Measurements from ENCODE around the gene DGKZ.
"Not testable (repeated sequence)": the region's sequence is repeated elsewhere in the genome, so short reads cannot be mapped to it uniquely, and the experiment has no call there.

The DGKZ gene

DNA sequence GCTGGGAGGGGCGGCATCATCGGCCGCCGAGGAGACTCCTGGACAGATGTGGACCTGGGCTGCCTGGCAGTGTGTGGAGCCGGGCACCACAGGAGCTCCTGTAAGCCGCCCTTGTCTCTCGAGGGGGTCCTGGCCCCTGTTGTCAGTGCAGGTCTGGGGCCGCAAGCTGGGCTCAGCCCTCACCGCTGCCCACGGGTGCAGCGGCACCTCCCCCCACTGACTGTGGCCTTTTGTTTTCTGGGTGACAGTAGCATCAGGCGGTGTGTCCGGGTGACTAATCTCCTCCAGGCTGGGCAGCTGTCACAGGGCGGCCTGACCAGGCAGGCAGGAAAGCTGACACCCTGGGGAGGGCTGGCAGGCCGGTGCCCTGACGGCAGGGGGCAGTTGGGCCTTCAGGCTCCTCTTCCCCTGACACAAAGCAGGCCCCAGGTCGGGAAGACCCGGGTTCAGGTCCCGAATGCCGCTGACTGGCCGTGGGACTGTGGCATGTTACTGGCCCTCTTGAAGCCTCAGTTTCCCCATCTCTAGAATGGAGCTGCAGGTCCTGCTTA, 16.3 kb downstream of the DGKZ start:
- Mint-ChIP-seq H3K4me3 (no peak overlapping the region), H3K27ac (no peak overlapping the region), H3K4me1 (ENCODE audit: low read depth) (peaks cover 53% of the 10 kb centered on the region), H3K9me3 (ENCODE audit: low read depth) (no peaks in the 10 kb centered on the region), H3K36me3 (no peaks in the 10 kb centered on the region), H3K27me3 (no peaks in the 10 kb centered on the region)

DNA sequence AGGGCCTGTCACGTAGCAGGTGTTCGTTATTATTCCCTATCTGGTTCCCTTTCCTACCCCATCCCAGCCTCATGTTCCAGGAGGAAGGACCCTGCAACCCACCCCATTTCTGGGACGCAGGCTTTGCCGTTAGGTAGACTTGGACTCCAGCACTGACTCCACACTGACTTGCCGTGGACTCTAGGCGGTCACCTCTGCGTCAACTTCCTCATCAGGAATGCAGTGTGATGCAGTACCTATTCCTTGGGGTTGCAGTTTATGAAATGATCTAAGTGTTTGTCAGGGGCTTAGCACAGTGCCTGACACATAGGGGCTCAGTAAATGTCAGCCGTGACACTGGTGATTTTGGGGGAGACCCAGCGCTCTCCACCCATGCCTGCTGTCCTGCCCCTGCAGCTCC, 16.8 kb downstream of the DGKZ start:
- Mint-ChIP-seq H3K36me3 (no peaks in the 10 kb centered on the region), H3K9me3 (ENCODE audit: low read depth) (no peaks in the 10 kb centered on the region), H3K27me3 (no peaks in the 10 kb centered on the region), H3K4me1 (ENCODE audit: low read depth) (peaks cover 50% of the 10 kb centered on the region), H3K4me3 (peak overlapping the region; percentile 15), H3K27ac (peak overlapping the region; percentile 46)

DNA sequence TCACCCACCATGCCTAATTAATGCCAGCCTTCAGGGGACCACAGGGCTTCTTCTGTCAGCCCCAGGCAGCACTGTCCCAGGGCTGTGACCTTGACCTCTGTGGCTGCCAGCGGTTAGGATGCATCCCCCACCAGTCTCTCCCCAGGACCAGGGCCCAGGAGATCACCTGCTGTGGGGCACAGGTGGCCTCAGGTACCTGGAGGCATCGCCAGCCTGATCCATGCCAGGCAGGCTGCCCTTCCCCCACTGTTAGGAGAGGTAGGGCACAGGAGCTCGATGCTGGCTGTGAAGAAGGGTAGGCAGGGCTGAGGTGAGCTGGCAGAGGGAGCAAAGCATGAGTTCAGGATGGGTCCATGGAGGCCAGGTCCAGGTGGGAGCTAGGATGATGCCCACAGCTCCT, 17.5 kb downstream of the DGKZ start:
- no peaks in the 10 kb centered on the region for H3K36me3 Mint-ChIP-seq

DNA sequence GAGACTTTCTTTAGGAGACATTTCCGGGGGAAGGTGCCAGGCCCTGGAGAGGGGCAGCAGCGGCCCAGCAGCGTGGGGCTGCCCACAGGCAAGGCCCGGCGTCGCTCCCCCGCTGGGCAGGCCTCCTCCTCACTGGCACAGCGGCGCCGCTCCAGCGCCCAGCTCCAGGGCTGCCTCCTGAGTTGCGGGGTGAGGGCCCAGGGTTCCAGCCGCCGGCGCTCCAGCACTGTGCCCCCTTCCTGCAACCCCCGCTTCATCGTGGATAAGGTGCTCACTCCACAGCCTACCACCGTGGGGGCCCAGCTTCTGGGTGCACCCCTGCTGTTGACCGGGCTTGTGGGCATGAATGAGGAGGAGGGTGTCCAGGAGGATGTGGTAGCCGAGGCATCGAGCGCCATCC, 19.0 kb downstream of the DGKZ start:
- Mint-ChIP-seq H3K36me3 (no peaks in the 10 kb centered on the region), H3K4me1 (ENCODE audit: low read depth) (peaks cover 41% of the 10 kb centered on the region), H3K4me3 (no peak overlapping the region), H3K27me3 (no peaks in the 10 kb centered on the region), H3K27ac (no peak overlapping the region), H3K9me3 (ENCODE audit: low read depth) (no peaks in the 10 kb centered on the region)

More for the DNA sequence above, 17.5 kb downstream of the DGKZ start:
- H3K9me3 Mint-ChIP-seq (ENCODE audit: low read depth), result no peaks in the 10 kb centered on the region
- peaks cover 54% of the 10 kb centered on the region for H3K4me1 Mint-ChIP-seq (ENCODE audit: low read depth)
- H3K4me3 Mint-ChIP-seq, result no peak overlapping the region
- H3K27me3 Mint-ChIP-seq, result no peaks in the 10 kb centered on the region
- H3K27ac Mint-ChIP-seq, result peak overlapping the region; percentile 72

DNA sequence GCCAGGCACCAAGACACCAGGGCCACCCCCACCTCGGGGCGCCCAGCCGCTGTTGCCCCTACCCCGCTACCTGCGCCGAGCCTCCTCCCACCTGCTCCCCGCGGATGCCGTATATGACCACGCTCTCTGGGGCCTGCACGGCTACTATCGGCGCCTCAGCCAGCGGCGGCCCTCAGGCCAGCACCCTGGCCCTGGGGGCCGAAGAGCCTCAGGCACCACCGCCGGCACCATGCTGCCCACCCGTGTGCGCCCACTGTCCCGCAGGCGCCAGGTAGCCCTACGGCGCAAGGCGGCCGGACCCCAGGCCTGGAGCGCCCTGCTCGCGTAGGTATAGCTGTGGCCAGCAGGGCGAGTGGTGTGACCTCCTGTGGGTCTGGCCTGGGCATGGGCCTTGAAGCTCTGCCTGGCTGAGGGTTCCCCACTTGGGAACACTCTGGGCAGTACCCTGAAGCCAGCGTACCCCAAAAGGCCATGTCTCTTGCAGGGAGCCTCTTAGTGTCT, 19.4 kb downstream of the DGKZ start:
- no peak overlapping the region for H3K4me3 Mint-ChIP-seq
- H3K4me1 Mint-ChIP-seq (ENCODE audit: low read depth), result peaks cover 37% of the 10 kb centered on the region
- no peaks in the 10 kb centered on the region for H3K36me3 Mint-ChIP-seq
- H3K27me3 Mint-ChIP-seq, result no peaks in the 10 kb centered on the region
- no peaks in the 10 kb centered on the region for H3K9me3 Mint-ChIP-seq (ENCODE audit: low read depth)
- no peak overlapping the region for H3K27ac Mint-ChIP-seq

DNA sequence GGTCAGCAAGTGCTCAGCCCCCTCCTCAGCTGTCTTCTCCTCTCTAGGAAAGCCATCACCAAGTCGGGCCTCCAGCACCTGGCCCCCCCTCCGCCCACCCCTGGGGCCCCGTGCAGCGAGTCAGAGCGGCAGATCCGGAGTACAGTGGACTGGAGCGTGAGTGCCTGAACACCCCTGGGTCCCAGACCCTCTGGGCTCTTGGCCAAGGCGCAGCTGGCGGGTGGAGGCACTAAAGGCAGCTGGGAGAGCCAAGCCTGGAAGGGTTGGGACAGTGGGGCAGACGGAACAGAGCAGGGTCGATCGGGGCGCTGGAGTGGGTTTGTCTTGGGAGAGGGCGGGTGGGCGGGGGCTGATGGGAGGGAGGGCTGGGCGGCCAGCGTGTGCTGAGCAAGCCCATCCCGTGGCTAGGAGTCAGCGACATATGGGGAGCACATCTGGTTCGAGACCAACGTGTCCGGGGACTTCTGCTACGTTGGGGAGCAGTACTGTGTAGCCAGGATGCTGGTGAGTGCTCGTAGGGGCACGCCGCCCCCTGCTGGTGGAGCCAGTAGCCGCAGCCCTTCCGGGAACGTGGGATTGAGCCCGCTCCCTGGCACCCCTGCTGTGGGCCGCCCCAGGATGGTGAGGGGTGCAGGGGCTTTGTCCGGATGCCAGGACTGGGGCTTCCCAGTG, 20.1 kb downstream of the DGKZ start:
- Mint-ChIP-seq H3K36me3 (no peaks in the 10 kb centered on the region), H3K4me3 (no peak overlapping the region), H3K4me1 (ENCODE audit: low read depth) (peaks cover 33% of the 10 kb centered on the region), H3K27me3 (no peaks in the 10 kb centered on the region), H3K9me3 (ENCODE audit: low read depth) (no peaks in the 10 kb centered on the region), H3K27ac (peak overlapping the region; percentile 73)

DNA sequence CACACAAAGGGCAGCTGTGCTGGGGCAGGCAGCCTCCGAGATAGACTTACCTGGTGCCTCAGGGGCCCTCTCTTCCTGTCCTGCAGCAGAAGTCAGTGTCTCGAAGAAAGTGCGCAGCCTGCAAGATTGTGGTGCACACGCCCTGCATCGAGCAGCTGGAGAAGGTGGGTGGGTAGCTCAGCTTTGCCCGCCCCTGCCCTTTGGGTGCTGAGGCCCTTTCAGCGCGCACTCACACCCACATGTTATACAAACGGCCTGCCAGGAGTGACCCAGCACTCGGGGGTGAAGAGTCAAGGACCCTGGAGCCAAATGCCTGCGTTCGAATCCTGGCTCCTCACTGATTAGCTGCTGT, 20.6 kb downstream of the DGKZ start:
- Mint-ChIP-seq H3K27me3 (no peaks in the 10 kb centered on the region), H3K9me3 (ENCODE audit: low read depth) (no peaks in the 10 kb centered on the region), H3K4me1 (ENCODE audit: low read depth) (peaks cover 29% of the 10 kb centered on the region), H3K36me3 (no peaks in the 10 kb centered on the region), H3K27ac (no peak overlapping the region), H3K4me3 (no peak overlapping the region)

DNA sequence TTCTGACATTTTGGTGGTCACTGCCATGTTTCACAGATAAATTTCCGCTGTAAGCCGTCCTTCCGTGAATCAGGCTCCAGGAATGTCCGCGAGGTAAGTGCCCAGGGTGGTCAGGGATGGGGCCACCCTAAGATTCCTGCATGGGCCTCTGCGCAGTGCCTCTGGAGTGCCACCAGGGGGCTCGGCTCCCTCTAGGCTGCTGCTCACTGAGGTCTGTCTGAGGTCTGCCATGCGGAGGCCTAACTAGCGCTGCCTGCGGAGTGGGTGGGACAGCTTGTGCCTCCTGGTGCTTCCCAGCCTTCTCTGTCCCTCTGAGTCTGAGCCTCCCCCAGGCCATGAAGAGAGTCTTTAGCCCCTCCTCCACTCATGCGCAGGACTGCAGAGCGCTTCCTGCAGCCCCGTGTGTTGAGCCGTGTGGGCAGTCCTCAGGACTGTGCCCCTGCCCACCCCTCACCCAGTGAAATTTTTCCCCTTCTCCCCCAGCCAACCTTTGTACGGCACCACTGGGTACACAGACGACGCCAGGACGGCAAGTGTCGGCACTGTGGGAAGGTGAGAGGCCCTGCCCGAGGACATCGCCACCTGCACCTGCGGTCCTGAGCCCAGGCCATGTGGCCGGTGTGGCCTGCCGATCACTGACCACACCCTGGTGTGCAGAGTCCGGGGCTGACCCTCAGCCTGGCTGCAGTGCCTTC, 22.3 kb downstream of the DGKZ start:
- peak overlapping the region; percentile 75 for H3K27ac Mint-ChIP-seq
- no peaks in the 10 kb centered on the region for H3K36me3 Mint-ChIP-seq

DNA sequence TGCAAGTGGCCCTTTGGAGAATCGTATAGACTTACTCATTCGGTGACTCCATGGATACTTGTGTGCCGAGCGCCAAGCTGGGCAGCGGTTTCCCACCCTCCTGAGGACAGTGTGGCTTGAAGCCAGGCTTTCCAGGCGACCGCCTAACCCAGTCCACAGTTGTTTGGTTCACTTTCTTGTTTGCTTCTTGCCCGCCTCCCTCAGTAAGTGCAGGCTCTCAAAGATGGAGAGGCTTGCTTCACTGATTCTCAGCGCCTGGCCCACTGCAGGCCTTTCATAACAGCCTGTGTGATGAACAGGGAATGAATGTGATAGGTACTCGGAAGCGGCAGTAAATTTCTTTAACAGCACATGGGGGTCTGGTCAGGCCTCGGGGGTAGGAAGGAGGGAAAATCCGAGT, 23.0 kb downstream of the DGKZ start:
- Mint-ChIP-seq H3K27ac (peak overlapping the region; percentile 50), H3K4me1 (ENCODE audit: low read depth) (peaks cover 13% of the 10 kb centered on the region), H3K9me3 (ENCODE audit: low read depth) (no peaks in the 10 kb centered on the region), H3K27me3 (no peaks in the 10 kb centered on the region), H3K36me3 (no peaks in the 10 kb centered on the region), H3K4me3 (no peak overlapping the region)

More for the DNA sequence above, 22.3 kb downstream of the DGKZ start:
- H3K4me1 Mint-ChIP-seq (ENCODE audit: low read depth), result peaks cover 19% of the 10 kb centered on the region
- no peak overlapping the region for H3K4me3 Mint-ChIP-seq
- H3K9me3 Mint-ChIP-seq (ENCODE audit: low read depth), result no peaks in the 10 kb centered on the region
- H3K27me3 Mint-ChIP-seq, result no peaks in the 10 kb centered on the region

DNA sequence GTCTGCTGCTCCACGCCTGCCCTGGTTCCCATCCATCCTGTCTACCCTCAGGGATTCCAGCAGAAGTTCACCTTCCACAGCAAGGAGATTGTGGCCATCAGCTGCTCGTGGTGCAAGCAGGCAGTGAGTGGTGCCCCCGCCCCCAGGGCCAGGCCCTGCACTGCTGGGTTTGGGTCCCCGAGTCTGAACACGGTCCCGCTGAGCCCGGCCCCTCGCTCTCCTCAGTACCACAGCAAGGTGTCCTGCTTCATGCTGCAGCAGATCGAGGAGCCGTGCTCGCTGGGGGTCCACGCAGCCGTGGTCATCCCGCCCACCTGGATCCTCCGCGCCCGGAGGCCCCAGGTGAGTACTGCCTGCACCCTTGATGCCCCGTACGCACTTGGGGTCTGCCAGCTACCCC, 24.0 kb downstream of the DGKZ start:
- not testable (repeated sequence) for H3K9me3 Mint-ChIP-seq (ENCODE audit: low read depth); H3K36me3 Mint-ChIP-seq; H3K27me3 Mint-ChIP-seq; H3K27ac Mint-ChIP-seq; H3K4me1 Mint-ChIP-seq (ENCODE audit: low read depth); H3K4me3 Mint-ChIP-seq

DNA sequence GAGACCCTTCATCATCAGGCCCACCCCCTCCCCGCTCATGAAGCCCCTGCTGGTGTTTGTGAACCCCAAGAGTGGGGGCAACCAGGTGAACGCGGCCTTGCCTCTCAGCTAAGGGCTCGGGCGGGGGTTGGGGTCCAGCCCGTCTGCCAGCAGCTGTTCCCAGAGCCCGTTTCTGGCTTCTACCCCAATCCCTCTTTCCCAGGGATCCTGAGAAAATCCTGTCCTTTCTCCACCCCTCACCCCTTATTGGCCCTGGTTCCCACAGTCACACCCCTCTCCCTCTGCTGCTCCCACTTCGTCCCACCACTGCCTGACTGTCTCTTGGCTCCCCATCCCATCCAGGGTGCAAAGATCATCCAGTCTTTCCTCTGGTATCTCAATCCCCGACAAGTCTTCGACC, 24.8 kb downstream of the DGKZ start:
- peaks cover 9% of the 10 kb centered on the region for H3K4me1 Mint-ChIP-seq (ENCODE audit: low read depth)
- no peaks in the 10 kb centered on the region for H3K36me3 Mint-ChIP-seq
- no peaks in the 10 kb centered on the region for H3K9me3 Mint-ChIP-seq (ENCODE audit: low read depth)
- H3K27ac Mint-ChIP-seq, result no peak overlapping the region
- no peak overlapping the region for H3K4me3 Mint-ChIP-seq
- H3K27me3 Mint-ChIP-seq, result no peaks in the 10 kb centered on the region

DNA sequence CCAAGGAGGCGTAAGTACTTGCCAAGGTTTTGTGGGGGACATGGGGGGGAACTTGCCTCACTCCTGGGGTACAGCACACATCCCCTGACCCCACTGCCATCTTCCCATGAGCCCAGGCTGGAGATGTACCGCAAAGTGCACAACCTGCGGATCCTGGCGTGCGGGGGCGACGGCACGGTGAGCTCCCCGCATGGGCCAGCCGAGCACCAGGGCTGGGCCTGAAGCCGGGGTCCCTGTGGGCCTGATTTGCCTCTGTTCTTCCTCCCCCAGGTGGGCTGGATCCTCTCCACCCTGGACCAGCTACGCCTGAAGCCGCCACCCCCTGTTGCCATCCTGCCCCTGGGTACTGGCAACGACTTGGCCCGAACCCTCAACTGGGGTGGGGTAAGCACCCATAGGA, 25.2 kb downstream of the DGKZ start:
- not testable (repeated sequence) for H3K36me3 Mint-ChIP-seq; H3K4me1 Mint-ChIP-seq (ENCODE audit: low read depth); H3K27me3 Mint-ChIP-seq; H3K9me3 Mint-ChIP-seq (ENCODE audit: low read depth); H3K4me3 Mint-ChIP-seq; H3K27ac Mint-ChIP-seq

DNA sequence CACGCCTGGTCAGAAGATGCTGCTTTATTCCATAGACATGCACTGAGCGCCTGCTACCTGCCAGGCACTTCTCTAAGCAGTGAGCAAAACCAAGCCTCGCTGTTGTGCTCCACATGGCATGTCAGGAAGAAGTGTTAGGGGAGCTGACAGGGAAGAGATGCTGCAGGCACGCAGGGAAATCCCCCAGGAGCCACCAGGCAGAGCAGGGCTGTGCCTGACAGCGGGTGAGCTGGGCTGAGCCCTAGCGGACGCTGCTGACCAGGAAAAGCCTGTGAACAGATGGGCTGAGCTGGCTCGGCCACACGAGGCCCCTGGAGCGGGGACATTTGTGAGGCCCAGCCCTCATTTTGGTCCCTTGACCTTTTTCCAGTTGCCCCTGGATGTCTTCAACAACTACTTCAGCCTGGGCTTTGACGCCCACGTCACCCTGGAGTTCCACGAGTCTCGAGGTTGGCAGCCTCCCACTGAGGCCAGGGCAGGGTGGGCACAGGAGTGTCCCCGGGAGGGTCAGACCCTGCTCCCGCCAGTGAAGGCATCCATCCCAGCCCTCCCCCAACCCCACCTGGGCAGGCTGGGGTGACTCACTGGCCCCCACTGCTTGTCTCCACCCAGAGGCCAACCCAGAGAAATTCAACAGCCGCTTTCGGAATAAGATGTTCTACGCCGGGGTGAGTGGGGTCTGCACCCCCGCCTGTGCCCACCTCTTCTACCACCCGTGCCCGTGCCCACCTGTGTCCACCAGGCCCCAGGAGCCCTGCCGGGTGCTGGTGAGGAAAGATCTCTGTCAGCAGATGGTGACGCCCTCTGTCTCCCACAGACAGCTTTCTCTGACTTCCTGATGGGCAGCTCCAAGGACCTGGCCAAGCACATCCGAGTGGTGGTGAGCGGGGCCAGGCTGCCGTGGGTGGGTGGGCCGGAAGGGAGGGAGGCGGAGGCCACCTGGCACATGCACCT, 26.8 kb downstream of the DGKZ start:
- Mint-ChIP-seq H3K27ac (no peak overlapping the region), H3K27me3 (no peaks in the 10 kb centered on the region), H3K36me3 (no peaks in the 10 kb centered on the region), H3K9me3 (ENCODE audit: low read depth) (no peaks in the 10 kb centered on the region), H3K4me1 (ENCODE audit: low read depth) (peaks cover 4% of the 10 kb centered on the region), H3K4me3 (no peak overlapping the region)

DNA sequence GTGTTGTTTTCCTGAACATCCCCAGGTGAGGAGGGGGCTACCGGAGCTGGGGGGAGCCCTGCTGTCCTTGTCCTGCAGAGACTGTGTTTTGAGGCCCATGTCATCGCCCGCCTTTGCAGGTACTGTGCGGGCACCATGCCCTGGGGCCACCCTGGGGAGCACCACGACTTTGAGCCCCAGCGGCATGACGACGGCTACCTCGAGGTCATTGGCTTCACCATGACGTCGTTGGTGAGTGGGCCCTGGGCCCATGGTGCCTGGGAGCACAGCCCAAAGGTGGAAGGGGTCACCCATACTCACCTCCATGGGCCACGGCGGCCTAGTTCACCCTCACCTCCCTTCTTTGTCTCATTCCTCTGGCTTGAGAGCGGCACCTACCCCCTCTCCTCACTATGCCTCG, 27.6 kb downstream of the DGKZ start:
- H3K4me1 Mint-ChIP-seq (ENCODE audit: low read depth), result no peaks in the 10 kb centered on the region
- H3K27me3 Mint-ChIP-seq, result no peaks in the 10 kb centered on the region
- H3K36me3 Mint-ChIP-seq, result no peaks in the 10 kb centered on the region
- no peaks in the 10 kb centered on the region for H3K9me3 Mint-ChIP-seq (ENCODE audit: low read depth)
- no peak overlapping the region for H3K27ac Mint-ChIP-seq
- no peak overlapping the region for H3K4me3 Mint-ChIP-seq
